Measurements from ENCODE around the gene ATP10B. TPM values are rescaled to one million over a fixed set of nuclear protein-coding genes. Genes with fewer than 3 reads are reported as not detected.
"Not testable (repeated sequence)": the region's sequence is repeated elsewhere in the genome, so short reads cannot be mapped to it uniquely, and the experiment has no call there.

ATP10B gene
- total RNA-seq, 1 donor from 2014 or later: not detected

DNA sequence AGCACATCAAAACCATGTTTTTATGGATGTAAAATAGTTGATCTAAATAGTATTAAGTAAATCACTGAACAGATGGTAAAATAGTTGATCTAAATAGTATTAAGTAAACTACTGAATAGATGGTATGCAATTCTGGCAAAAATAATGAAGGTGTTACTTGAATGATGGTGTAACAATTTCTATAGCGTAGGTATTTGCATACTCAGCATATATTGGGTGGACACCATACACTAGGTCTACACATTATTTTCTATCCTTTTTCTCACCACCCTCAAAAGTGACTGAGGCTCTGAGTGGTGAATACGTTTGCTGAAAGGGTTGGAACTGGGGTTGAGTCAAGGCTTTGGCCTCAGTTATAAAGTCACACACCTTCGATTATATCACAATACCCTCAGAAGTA is 81.3 kb downstream of the ATP10B start:
- DNase-seq (no peak), ATAC-seq (ENCODE audit: poor library complexity) (no peak)
- intact Hi-C loops (cut with DNase I): no loop called here

DNA sequence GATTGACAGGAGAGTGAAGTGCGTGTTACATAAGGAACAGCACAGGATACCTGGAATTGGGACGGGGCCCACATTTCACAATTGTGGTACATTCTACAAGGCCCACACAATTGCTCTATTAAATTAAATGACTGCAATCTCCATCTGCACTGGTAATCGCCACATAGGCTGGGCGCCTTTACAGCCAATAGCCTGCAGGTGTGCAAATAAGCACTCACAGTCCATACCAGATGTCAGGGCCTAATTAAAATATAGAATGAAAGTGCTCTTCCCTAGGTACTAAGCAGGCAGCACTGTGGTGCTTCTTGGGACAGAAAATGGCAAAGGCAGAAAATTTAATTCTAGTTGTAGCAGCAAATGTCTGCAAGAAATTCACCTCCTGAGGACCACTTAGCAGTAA is 82.7 kb downstream of the ATP10B start:
- intact Hi-C loops (cut with DNase I): no loop called here
- ATAC-seq (ENCODE audit: poor library complexity) (no peak), DNase-seq (no peak)

DNA sequence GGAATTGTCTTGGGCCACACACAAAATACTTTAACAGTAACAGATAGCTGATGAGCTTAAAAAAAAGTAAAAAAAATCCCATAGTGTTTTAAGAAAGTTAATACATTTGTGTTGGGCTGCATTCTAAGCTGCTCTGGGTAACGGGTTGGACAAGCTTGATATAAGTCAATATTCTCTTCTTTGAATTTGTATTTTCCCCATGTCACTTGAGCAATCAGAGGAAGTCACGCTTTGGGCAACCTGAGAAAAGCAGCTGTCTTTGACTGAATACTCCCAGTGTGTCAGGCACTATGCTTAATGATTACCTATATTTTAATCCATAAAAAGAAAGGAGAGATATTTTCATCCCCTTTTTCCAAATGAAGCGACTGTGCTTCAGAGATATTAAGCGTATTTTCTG is 84.9 kb downstream of the ATP10B start:
- ATAC-seq (ENCODE audit: poor library complexity): no peak

DNA sequence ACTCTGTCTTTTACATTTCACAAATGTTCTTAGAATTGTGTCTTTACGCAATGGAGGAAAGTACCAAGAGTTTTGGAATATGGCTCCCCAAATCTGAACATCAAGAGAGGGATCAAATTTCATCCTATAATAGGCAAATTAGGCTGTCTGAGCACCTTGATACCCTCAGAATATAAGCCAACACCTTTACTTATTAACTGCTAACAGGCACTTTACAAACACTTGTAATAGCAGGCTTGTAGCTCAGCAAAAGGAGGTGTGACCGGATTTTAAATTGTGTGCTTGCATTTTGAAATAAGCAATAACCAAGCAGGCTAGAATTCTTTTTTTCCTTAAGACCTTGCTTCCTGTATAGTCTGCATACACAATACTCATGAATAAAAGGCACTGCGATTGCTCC is 92.0 kb downstream of the ATP10B start:
- DNase-seq: no peak
- intact Hi-C loops (cut with DNase I): no loop called here
- ATAC-seq (ENCODE audit: poor library complexity): no peak

More for the DNA sequence above, 84.9 kb downstream of the ATP10B start:
- intact Hi-C loops (cut with DNase I): no loop called here
- DNase-seq: no peak

DNA sequence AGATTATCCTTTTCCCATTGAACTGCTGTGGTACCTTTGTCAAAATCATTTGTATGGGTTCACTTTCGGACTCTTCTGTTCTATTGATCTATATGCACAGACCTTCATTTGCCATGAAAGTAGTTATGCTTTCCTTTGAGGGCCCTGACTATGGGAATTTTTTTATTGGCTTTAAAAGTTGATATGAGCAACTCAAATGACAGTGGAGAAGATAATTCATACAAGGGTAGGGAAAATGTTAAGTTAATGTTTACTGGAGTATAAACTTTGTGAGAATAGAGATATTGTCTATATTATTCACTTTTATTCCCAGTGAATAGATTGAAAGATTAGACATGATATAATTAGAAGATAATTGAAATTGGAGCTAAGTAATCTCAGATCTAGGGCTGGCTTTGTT is 94.8 kb downstream of the ATP10B start:
- DNase-seq (no peak), ATAC-seq (ENCODE audit: poor library complexity) (no peak)
- intact Hi-C loops (cut with DNase I): no loop called here

DNA sequence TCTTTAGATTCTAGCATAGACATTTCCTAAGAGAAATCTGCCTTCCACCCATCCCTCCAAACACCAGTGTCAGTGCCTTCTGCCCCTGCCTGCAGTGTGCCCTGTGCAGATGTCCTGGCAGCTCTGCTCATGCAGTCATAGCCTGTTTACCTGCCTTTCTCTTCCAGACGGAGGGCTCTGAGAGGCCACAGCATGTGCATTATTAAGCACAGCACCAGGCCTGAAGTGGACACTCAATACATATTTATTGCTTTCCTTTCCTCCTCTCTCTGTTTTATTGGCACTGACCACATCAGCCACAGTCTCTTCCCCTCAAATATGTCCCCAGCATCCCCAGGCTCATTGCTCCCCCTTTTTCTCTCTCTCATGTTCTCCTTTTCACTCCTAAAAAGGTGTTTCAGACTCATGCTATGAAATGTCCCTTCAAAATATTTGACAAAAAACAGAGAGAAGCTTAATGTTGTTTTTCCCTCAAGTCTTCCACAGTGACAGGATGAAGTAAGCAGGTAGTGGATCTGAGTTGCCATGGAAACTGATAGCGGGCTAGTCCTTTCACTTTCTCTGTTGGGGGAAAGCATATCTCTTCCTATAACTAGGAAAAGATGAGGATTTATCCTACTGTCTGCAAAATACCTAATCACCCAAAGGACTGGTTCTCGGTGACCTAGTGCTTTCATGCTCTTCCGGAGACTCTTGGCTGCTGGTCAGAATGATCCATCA is 100.9 kb downstream of the ATP10B start:
- no peak for ATAC-seq (ENCODE audit: poor library complexity)
- intact Hi-C loops (cut with DNase I): no loop called here
- no peak for DNase-seq

DNA sequence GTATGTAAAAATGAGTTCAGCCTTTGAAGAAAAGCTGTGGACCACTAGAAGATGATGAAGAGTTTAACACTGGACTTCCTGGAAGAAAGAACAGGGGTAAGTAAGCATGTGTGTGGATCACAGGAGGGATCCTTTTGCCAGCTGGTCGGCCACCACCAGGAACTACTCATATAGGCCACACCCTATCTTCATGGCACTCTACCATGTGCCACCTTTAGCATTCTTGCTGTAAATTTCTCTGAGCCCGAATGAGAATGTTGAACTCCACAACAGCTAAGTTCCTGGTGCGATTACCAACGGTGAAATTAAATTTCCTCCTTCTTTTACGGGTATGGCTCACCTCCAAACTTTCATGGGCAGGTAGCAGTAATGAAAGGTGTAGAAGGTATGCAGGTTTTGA is 102.3 kb downstream of the ATP10B start:
- intact Hi-C loops (cut with DNase I): no loop called here
- ATAC-seq (ENCODE audit: poor library complexity): no peak

DNA sequence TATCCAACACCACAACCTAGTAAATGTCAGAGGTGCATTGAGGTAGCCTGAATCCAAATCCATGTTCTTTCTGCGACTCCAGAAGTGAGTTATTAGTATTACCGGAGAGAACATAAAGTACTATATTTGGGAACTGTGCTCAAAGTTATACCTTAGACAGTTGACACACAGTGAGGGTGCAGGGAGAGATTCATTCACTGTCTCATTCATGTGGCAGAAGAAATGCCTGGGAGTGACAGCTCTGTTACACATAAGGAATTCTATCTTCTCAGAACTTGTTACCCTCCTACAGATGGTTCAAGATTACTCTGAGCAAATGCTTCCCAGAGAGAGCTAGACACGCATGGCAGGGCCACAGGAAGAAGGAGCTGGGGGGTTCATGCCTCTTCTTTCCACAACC is 103.0 kb downstream of the ATP10B start:
- ATAC-seq (ENCODE audit: poor library complexity) (no peak), DNase-seq (no peak)
- intact Hi-C loops (cut with DNase I): no loop called here

More for the DNA sequence above, 102.3 kb downstream of the ATP10B start:
- no peak for DNase-seq

DNA sequence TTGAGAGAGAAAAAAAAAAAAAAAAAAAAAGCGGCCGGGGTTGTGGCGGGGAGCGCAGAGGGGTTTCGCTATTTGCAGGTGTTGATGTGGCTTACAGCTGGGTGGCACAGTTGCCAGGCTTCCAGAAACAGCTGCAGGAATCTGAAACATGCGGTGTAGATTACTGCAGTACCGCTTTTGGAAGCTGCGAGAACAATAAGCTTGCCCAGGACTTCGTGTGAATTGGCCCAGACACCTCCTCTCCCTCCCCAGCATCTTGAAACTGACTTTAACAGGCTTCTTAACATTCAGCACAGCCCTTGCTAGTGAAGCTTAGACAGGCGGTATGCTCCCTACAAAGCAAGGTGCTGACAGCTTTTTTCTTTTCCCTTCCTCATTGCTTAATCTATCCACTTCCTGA is 104.0 kb downstream of the ATP10B start:
- no peak for DNase-seq
- intact Hi-C loops (cut with DNase I): no loop called here
- peak; percentile 73 for ATAC-seq (ENCODE audit: poor library complexity)

DNA sequence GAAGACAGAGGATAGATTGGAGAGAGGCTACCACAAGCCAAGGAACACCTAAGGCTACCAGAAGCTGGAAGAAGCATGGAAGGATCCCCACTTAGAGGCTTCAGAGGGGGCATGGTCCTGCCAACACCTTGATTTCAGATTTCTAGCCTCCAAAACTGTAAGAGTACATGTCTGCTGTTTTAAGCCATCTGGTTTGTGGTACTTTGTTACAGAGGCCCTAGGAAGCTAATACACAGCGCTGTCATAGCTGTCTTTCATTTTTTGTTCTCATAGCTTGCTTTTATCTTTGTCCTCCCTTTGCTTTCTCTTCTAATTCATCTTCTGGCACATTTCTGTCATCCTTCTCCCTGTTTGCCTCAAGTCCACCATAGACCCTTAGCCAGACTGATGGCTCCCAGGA is 104.5 kb downstream of the ATP10B start:
- ATAC-seq (ENCODE audit: poor library complexity): no peak
- intact Hi-C loops (cut with DNase I): no loop called here
- DNase-seq: no peak

DNA sequence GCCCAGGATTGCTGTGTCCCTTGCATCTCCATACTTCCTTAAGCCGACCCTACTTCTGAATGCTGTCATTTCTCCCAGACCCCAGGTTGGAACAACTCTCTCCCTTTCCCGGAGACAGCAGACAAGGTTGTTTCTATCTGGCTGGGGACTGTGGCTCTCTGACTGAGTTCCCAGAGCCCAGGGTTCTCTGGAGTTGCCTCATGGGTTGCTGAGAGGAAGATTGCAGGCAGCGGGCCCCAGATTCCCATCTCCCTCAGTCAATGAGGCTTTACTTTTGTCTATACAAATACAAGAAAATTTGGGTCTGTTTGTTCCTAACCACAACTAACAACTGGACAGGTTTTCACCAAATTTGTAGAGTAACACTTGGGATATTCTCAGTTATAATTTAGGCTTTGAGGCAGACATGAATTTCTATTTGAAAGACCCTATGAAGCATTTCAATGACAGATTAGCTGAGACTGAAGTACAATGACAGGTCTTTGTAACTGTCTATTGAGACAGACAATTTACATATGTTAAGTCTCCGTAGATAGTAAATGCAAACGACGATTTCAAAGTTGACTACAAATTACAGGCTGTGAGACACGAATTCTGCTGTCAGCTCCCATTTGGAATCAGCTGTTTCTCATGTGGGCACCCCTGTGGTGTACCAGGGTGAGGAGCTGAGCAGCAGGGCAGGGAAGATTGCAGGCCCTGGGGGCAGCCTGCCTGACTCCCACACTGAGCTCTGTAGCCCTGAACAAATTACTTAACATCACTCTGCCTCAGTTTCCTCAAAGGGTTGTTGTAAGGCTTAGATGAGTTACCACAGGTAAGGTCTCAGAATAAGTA is 107.5 kb downstream of the ATP10B start:
- intact Hi-C loops (cut with DNase I): no loop called here
- DNase-seq (no peak), ATAC-seq (ENCODE audit: poor library complexity) (no peak)

DNA sequence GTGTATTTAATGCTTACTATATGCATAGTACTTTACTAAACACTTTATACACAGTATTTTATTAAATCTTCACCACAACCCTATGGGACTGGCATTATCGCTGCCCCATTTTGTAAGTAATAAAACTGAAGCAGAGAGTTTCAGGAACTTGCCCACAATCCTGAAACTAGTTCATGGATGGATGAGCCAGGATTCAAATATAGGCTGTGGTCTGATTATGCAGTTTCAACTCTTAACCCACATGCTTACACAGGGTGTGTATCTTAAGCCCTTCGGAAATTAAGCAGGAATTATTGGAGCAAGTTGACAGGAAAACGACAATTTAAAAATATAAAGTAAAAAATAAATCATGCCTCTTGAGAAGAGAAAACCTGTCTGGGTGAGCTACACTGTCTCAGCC is 109.0 kb downstream of the ATP10B start:
- DNase-seq: no peak
- ATAC-seq (ENCODE audit: poor library complexity): no peak
- intact Hi-C loops (cut with DNase I): no loop called here

DNA sequence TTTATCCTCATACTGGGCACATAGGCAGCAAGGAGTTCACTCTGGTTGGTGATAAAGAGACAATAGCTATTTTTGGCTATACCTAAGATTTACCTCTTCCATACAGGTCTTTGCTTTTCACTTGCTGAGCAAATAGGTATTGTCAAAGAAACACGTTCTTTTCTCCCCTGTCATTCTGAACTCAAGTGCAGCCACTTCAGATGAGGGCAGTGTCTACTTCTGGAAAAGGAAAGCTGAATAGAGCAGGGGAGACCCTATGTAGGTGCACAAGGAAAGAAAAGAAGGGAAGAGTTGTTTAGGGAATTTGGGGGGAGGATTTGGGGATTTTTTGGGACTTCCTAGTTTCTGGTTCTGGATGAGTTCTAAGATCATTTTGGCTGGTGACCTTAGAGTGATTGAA is 109.6 kb downstream of the ATP10B start:
- intact Hi-C loops (cut with DNase I): no loop called here
- no peak for DNase-seq
- no peak for ATAC-seq (ENCODE audit: poor library complexity)

DNA sequence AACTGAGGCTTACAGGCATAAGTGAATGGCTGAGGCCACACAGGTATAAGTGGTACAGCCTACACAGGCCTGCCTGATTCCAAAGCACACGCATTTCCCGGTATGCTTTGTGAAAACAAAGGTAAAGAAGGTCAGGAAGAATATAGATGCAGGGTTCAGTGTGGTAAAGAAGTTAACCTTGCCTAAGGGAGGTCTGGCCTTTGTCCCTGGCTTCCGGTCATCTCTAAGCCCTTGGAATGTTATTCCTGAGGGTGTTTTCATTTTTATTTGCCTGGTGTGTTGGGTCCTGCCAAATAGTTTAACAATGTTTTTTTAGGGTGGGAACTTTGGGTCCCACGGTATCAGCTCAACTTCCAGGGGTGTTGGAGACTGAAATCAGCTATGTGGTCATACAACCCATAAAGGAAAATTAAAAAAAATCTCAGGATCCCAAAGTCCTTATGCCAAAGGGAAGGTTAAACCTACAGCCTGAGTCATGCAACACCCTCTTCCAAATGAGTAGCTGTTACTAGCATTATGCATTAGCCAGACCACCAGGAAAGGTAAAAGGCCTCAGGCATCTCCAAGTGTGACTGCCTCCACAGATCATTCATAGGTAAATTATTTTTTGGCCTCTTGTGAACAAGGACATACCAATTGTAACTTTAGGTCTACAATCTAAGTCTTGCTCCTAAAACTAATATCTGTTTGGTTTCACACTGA is 124.6 kb downstream of the ATP10B start:
- ATAC-seq (ENCODE audit: poor library complexity) (no peak), DNase-seq (no peak)
- intact Hi-C loops (cut with DNase I): no loop called here

DNA sequence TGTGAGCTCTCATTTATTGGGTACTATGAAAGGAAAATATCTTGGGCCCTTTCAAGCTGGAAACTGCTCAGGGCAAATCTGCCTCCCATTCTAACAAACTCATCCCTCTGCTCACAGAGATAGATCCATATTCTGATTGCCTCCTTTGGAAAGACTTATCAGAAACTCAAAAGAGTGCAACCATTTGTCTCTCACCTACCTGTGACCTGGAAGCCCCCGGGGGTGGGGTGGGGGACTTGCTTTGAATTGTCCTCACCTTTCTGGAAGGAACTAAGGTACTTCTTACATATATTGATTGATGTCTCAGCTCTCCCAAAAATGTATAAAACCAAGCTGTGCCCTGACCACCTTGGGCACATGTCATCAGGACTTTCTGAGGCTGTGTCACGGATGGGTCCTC is 125.3 kb downstream of the ATP10B start:
- no peak for DNase-seq
- ATAC-seq (ENCODE audit: poor library complexity): no peak
- intact Hi-C loops (cut with DNase I): no loop called here

DNA sequence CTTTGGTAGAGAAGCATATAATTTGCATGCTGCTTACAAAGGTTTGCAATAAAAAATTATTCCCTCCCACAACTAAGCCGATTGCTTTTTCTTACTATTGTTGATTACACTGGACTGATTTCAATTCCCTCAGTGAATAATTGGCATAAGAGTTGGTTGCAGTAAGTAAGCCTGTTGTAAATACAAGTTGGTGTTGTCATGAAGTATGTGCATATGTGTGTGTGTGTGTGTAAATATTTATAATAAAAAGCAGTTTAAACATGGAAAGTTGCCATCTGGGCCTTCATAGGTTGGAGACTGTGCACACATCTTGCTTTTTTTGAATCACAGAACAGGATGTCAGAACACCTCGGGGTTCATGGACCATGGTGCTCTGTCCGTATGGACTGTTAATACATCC is 131.2 kb downstream of the ATP10B start:
- ATAC-seq (ENCODE audit: poor library complexity) (no peak), DNase-seq (no peak)
- intact Hi-C loops (cut with DNase I): no loop called here

DNA sequence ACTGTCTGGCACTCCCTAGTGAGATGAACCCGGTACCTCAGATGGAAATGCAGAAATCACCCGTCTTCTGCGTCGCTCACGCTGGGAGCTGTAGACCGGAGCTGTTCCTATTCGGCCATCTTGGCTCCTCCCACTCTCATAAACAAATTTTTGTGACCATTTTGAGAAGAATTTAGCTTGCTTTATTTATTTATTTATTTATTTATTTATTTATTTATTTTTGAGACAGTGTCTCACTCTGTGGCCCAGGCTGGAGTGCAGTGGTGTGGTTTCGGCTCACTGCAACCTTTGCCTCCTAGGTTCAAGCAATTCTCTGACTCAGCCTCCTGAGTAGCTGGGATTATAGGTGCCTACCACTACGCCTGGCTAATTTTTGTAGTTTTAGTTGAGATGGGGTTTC is 136.5 kb downstream of the ATP10B start:
- intact Hi-C loops (cut with DNase I); DNase-seq; ATAC-seq (ENCODE audit: poor library complexity): not testable (repeated sequence)

DNA sequence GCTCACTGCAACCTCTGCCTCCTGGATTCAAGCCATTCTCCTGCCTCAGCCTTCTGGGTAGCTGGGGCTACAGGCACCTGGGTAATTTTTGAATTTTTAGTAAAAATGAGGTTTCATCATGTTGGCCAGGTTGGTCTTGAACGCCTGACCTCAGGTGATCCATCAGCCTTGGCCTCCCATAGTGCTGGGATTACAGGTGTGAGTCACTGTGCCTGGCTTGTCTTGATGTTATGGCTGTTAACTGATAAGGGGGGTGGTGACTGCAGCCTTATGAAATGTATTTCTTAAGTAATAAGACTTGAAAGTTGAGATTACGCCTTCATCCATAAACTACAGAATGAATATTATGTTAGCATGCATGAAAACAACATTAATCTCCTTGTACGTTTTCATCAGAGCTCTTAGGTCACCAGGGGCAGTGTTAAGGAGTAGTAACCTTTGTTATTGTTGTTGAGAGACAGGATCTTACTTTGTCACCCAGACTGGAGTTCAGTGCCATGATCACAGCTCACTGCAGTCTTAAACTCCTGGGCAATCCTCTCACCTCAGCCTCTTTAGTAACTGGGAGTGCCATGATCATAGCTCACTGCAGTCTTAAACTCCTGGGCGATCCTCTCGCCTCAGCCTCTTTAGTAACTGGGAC is 148.3 kb downstream of the ATP10B start:
- no peak for DNase-seq
- no peak for ATAC-seq (ENCODE audit: poor library complexity)
- intact Hi-C loops (cut with DNase I): no loop called here

DNA sequence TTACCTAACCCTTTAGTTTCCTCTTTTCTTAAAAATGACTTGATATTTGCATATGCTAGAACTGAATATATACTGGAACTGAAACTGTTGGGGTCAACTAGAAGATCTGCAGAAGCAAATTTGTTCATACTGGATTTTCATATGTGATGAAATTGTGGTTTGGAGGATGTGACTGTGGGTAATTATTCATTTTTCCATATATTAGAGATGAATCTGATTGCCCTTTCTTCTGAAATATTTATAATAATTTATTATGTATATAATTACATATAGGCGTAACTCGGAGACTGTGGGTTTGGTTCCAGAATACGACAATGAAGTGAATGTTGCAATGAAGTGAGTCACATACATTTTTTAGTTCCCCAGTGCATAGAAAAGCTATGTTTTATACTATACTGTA is 149.1 kb downstream of the ATP10B start:
- intact Hi-C loops (cut with DNase I): no loop called here
- DNase-seq: no peak
- no peak for ATAC-seq (ENCODE audit: poor library complexity)
